ENCODE measurements around the gene C2CD4C.

The C2CD4C gene

GRCh38 chr19:407511-408440 is 1.2 kb downstream of the C2CD4C start:
- no peak for TF ChIP-seq CTCF (IDR thresholded peaks at IDR 0.05)

DNA sequence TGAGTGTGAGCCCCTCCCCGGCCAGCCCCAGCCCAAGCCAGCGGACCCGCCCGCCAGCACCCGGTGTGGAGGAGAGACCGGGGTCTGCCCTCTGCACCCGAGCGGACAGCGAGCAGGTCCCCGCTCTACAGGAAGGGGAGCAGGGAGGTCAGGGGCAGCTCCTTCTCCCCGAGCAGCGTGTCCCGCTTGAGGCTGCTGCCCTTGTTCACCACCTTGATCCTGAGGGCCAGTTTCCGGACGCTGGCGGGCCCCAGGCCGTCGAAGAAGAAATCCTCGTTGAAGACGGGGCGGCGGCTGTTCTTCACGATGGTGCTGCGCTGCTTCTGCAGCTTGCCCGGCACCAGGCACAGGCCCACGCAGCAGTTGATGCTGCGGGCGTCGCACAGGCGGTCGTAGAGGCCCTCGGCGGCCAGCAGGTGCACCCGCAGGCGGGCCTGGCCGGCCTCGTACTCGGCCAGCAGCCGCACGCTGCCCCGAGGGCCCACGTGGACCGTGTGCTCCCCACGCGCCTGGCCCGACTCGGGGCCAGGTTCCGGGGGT is 1.9 kb downstream of the C2CD4C start:
- TF ChIP-seq CTCF (IDR thresholded peaks at IDR 0.05): no peak

- no peak for TF ChIP-seq CTCF (IDR thresholded peaks at IDR 0.05)
Measured at GRCh38 chr19:406135-406781, 2.7 kb downstream of the C2CD4C start.

- no peak for TF ChIP-seq CTCF (IDR thresholded peaks at IDR 0.05)
Measured at GRCh38 chr19:405121-405965, 3.6 kb downstream of the C2CD4C start.

DNA sequence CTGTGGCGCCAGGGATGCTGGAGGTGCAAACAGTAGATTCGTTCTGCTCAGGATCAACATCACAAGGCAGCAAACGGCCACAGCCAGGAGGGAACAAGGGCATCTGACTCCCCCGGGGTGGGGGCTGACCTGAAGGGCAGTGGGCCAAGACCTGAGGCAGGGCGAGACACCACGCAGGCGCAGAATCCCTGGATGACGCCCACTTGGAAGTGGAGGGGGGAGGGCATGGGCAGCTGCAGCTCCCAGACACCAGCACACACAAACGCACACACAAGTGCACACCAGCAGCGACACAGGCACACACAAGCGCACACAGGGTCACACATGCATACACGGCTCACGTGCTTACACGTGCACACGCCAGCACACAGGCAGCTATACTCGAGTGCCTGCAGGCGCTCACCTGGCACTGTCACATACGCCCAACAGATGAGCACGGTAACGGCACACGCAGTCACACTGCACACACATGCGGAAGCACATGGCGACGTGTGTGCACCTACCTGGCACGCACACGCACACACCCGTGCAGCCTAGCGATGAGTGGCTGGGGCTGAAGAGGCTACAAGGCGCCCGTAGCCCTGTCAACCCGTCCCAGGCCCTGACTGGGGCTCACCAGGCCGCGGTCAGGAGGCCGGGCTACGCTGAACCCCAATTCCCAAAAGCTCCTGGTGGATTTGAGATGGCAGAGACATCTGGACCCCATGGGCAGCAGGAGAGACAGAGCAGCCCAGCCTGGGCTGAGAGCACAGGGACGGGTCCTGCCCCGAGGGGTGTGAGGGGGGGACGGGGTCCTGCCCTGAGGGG is 5.5 kb downstream of the C2CD4C start:
- TF ChIP-seq CTCF (IDR thresholded peaks at IDR 0.05): no peak

DNA sequence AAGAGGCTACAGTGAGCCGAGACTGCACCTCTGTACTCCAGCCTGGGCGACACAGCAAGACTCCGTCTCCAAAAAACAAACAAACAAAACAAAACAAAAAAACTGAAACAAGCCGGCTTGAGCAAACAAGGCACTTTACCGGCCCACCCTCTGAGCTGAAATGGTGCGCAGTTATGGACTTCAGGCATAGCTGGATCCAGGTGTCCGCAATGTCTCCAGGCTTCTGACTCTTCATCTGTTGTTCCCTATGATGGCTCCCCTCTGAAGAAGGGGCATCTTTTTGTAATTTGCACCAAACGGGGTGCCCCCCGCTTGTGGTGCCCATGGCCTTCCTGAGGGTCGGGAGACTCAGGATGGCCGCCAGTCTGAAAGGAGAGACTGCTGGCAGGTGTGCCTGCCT is 6.2 kb downstream of the C2CD4C start:
- TF ChIP-seq CTCF (IDR thresholded peaks at IDR 0.05): no peak
